ENCODE results near the gene SNX5. TPM values are rescaled to one million over a fixed set of nuclear protein-coding genes. Genes with fewer than 3 reads are reported as not detected.
A peak's percentile ranks its signal among the peaks of the same experiment; 100 is the strongest.

Gene SNX5
- total RNA-seq, 1 donor from 2014 or later: 82.5 TPM

DNA sequence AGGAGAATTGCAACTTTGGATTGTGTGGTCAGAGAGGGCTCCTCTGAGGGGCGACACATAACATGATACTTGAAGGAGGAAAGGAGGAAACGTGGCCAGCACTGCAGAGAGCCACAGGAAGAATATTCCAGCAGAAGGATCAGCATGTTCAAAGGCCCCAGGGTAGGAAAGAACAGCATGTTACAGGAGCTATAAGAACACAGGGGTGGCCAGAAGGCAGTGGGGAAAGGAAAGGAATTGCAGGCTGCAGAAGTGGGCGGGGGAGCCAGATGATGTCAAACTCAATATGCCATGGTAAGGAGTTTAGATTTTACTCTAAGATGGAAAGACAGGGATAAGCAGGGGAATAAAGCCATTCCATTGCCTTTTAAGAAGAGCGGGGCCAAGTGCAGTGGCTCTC lies 31.0 kb upstream of the SNX5 start:
- Mint-ChIP-seq H3K36me3 (ENCODE audit: low read depth) (no peaks in the 10 kb centered on the region), H3K27me3 (ENCODE audit: low read depth) (no peaks in the 10 kb centered on the region), H3K27ac (ENCODE audit: unreplicated experiment) (no peak overlapping the region), H3K9me3 (ENCODE audit: low read depth) (no peaks in the 10 kb centered on the region), H3K4me3 (ENCODE audit: unreplicated experiment) (no peak overlapping the region), H3K4me1 (ENCODE audit: low read depth) (peaks cover 23% of the 10 kb centered on the region)
- no peak for TF ChIP-seq CTCF (IDR thresholded peaks at IDR 0.05)
- DNase-seq (ENCODE audit: low spot score): no peak

DNA sequence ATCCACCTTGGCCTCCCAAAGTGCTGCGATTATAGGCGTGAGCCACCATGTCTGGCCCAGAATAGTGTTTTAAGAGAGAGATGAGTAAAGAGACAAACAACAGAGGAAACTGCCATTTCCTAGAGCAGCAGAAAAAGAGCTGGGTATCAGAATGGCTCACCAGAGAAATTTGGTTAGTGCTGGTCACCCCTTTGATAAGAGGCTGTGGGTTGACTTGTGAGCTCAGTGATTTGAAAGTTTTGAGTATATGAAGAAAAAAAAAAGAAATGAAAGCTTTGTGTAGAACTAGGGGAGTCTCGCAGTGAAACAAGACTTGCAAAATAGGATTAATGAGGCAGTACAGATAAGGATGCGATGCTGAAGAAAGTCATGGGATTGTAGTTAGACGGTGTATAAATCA lies 29.9 kb upstream of the SNX5 start:
- Mint-ChIP-seq H3K4me3 (ENCODE audit: unreplicated experiment) (no peak overlapping the region), H3K4me1 (ENCODE audit: low read depth) (peaks cover 23% of the 10 kb centered on the region), H3K27ac (ENCODE audit: unreplicated experiment) (no peak overlapping the region), H3K27me3 (ENCODE audit: low read depth) (no peaks in the 10 kb centered on the region), H3K9me3 (ENCODE audit: low read depth) (no peaks in the 10 kb centered on the region), H3K36me3 (ENCODE audit: low read depth) (no peaks in the 10 kb centered on the region)
- TF ChIP-seq CTCF (IDR thresholded peaks at IDR 0.05): no peak
- DNase-seq (ENCODE audit: low spot score): no peak

DNA sequence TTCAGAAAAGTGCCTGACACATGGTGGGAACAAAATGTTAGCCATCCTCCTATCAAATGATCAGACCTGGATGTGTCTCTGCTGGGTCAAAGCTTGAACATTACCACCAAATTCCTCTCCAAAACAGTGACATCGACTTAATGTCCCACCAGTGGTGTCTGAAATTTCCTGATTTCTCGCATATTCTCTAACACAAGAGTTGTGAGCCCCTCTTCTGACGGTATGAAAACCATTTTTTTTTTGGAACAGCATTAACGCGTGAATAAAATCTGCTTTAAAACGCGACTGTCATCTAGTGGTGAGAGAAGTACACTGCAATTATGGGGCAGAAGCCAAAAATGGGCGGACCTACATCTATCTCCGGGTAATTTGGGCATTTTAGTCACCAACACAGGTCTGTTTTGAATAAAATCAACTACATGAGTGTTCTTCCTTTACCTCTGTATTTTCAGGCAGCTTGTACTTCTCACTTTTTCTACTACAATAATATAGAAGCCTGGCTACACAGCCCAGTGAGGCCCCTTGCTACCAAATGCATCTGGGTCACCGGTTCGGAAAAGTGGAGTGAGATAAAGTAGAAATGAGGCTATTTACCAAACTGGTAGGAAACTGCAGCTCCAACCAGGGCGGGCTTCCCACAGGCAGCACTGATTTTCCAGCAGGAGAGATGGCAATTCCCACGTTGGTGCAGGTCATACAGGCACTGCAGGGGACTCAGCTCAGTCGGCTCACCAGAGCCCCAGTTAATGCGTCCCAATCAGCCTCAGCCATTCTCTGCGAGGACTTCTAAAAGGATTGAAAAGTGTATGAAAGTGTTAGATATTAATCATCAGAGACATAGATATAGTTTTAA lies 27.6 kb upstream of the SNX5 start:
- no peak overlapping the region for H3K4me3 Mint-ChIP-seq (ENCODE audit: unreplicated experiment)

DNA sequence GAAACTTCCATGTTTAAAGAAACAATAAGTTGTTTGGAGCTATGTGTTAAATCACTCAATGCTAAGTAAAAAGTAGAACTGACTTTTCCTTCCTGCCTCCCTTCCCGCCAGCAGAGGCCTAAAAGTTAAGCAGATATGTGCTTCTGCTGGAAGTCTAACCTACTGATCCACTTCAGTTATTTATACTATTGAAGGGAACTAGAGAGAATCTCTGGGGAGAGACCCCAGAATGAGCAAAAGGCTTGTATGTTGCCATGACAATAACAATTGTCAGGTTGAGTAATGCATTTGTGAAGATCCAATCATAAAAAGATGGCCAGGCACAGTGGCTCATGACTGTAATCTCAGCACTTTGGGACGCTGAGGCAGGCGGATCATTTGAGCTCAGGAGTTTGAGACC lies 25.0 kb upstream of the SNX5 start:
- no peak overlapping the region for H3K4me3 Mint-ChIP-seq (ENCODE audit: unreplicated experiment)
- no peaks in the 10 kb centered on the region for H3K9me3 Mint-ChIP-seq (ENCODE audit: low read depth)
- peaks cover 27% of the 10 kb centered on the region for H3K4me1 Mint-ChIP-seq (ENCODE audit: low read depth)
- peak overlapping the region; percentile 38 for H3K27ac Mint-ChIP-seq (ENCODE audit: unreplicated experiment)
- peaks cover 1% of the 10 kb centered on the region for H3K36me3 Mint-ChIP-seq (ENCODE audit: low read depth)
- H3K27me3 Mint-ChIP-seq (ENCODE audit: low read depth): no peaks in the 10 kb centered on the region
- no peak for TF ChIP-seq CTCF (IDR thresholded peaks at IDR 0.05)
- no peak for DNase-seq (ENCODE audit: low spot score)

More for the DNA sequence above, 27.6 kb upstream of the SNX5 start:
- Mint-ChIP-seq H3K36me3 (ENCODE audit: low read depth) (no peaks in the 10 kb centered on the region), H3K9me3 (ENCODE audit: low read depth) (no peaks in the 10 kb centered on the region), H3K27me3 (ENCODE audit: low read depth) (no peaks in the 10 kb centered on the region), H3K4me1 (ENCODE audit: low read depth) (peaks cover 32% of the 10 kb centered on the region), H3K27ac (ENCODE audit: unreplicated experiment) (no peak overlapping the region)
- TF ChIP-seq CTCF (IDR thresholded peaks at IDR 0.05): peak; percentile 97
- no peak for DNase-seq (ENCODE audit: low spot score)

GRCh38 chr20:17992847-17993513 lies 24.4 kb upstream of the SNX5 start:
- Mint-ChIP-seq H3K27ac (ENCODE audit: unreplicated experiment) (peak overlapping the region; percentile 38), H3K9me3 (ENCODE audit: low read depth) (no peaks in the 10 kb centered on the region), H3K27me3 (ENCODE audit: low read depth) (no peaks in the 10 kb centered on the region), H3K36me3 (ENCODE audit: low read depth) (peaks cover 1% of the 10 kb centered on the region), H3K4me1 (ENCODE audit: low read depth) (peaks cover 27% of the 10 kb centered on the region), H3K4me3 (ENCODE audit: unreplicated experiment) (no peak overlapping the region)
- TF ChIP-seq CTCF (IDR thresholded peaks at IDR 0.05): no peak
- DNase-seq (ENCODE audit: low spot score): no peak

Data from chondrocyte (in vitro differentiated cells).